ENCODE measurements around the gene POLR1G.

- TF ChIP-seq POLR2A (IDR thresholded peaks at IDR 0.05): no peak
- no peak for TF ChIP-seq CTCF (IDR thresholded peaks at IDR 0.05)
Measured at GRCh38 chr19:45419895-45420294, 13.5 kb downstream of the POLR1G start.
